ENCODE data around the gene TNFAIP8L1.

TNFAIP8L1 gene

DNA sequence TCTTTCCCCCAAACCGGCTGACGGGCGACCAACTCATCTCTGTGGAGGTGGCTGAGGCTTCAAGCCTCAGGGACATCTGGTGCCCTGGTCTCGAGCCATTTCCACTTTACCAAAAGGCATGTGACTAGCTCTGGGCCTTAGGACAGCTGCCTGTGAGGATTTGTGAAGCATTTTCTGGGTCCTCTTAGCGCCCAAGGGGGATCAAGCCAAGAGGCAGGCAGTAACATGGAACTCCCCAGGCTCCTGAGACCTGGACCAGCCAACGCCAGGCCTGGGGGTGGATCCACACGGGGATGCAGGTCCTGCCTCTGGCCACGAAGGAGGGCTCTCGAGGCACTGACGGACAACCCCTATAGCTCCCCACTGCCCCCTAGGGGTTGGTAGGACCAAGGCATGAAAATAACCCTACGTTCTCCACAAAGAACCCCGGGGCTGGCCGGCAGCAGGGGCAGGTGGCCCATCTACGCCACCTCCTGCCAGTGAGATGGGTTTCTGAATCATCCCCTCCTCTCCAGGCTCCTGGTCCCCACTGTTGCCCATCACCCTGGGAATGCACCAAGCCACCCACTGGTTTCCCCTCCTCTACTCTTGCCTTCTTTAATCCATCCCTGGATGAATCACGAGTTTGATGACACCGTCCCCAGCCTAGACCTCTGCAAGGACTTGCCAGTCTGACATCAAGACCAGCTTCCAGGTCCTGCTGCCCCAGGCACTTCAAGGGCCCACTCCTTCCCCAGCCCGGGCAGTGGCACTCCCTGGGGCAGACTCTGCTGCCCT, 37.8 kb downstream of the TNFAIP8L1 start:
- no peak for TF ChIP-seq EGR1 (IDR thresholded peaks at IDR 0.05)
- TF ChIP-seq USF1 (IDR thresholded peaks at IDR 0.05) = no peak
- TF ChIP-seq EP300 (IDR thresholded peaks at IDR 0.05; ENCODE audit: borderline replicate concordance) = no peak
- peak; percentile 17; the same call in 1 of the 2 replicates for TF ChIP-seq RAD21 (IDR thresholded peaks at IDR 0.05; ENCODE audit: low read depth)

- TF ChIP-seq TCF12 (IDR thresholded peaks at IDR 0.05; ENCODE audit: low read depth) = no peak
- TF ChIP-seq ZBTB7A (IDR thresholded peaks at IDR 0.05; ENCODE audit: low read depth) = no peak
- TF ChIP-seq TEAD4 (IDR thresholded peaks at IDR 0.05) = no peak
- TF ChIP-seq FOXM1 (IDR thresholded peaks at IDR 0.05; ENCODE audit: borderline replicate concordance, low read depth) = no peak
- TF ChIP-seq USF1 (IDR thresholded peaks at IDR 0.05) = no peak
- TF ChIP-seq EGR1 (IDR thresholded peaks at IDR 0.05) = no peak
- TF ChIP-seq CREB1 (IDR thresholded peaks at IDR 0.05; ENCODE audit: low read depth) = no peak
- no peak for TF ChIP-seq NFIC (IDR thresholded peaks at IDR 0.05)
- TF ChIP-seq, protein P1, sequence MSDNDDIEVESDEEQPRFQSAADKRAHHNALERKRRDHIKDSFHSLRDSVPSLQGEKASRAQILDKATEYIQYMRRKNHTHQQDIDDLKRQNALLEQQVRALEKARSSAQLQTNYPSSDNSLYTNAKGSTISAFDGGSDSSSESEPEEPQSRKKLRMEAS (IDR thresholded peaks at IDR 0.05) = no peak
These were observed 39.8 kb downstream of the TNFAIP8L1 start for GRCh38 chr19:4678881-4679790.

- no peak for TF ChIP-seq EP300 (IDR thresholded peaks at IDR 0.05; ENCODE audit: borderline replicate concordance)
These were observed 43.3 kb downstream of the TNFAIP8L1 start for GRCh38 chr19:4682417-4683200.

GRCh38 chr19:4684312-4685095, 45.2 kb downstream of the TNFAIP8L1 start:
- no peak for TF ChIP-seq TAF1 (IDR thresholded peaks at IDR 0.05; ENCODE audit: low read depth)
- TF ChIP-seq TCF12 (IDR thresholded peaks at IDR 0.05; ENCODE audit: low read depth) = no peak
- TF ChIP-seq YY1 (IDR thresholded peaks at IDR 0.05; ENCODE audit: low read depth) = no peak
- no peak for TF ChIP-seq RAD21 (IDR thresholded peaks at IDR 0.05; ENCODE audit: low read depth)
- no peak for TF ChIP-seq EP300 (IDR thresholded peaks at IDR 0.05; ENCODE audit: borderline replicate concordance)
- no peak for TF ChIP-seq USF1 (IDR thresholded peaks at IDR 0.05)

GRCh38 chr19:4686700-4687099, 47.4 kb downstream of the TNFAIP8L1 start:
- no peak for TF ChIP-seq USF1 (IDR thresholded peaks at IDR 0.05)
- no peak for TF ChIP-seq TAF1 (IDR thresholded peaks at IDR 0.05; ENCODE audit: low read depth)

DNA sequence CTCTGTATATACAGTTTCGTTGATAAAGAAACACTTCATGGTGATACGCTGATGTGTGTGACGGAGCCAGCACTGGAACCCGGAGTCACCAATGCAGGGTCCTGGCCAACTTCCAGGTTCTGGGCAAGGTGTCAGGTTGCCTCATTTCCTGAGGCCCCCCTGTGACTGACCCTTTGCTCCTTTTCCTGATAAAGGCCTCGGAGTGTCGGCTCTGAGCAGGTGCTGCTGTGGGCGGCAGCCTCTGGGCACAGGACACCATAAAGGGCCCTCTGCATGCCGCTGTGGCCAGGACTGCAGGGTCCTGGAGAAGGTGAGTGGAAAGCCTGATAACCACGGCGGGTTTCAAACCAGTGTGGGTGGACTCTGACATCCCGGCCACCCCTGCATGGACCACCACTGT, 48.1 kb downstream of the TNFAIP8L1 start:
- TF ChIP-seq, protein P1 (IDR thresholded peaks at IDR 0.05) = no peak
- TF ChIP-seq TCF12 (IDR thresholded peaks at IDR 0.05; ENCODE audit: low read depth) (no peak), NFIC (IDR thresholded peaks at IDR 0.05) (no peak), RAD21 (IDR thresholded peaks at IDR 0.05; ENCODE audit: low read depth) (no peak), USF1 (IDR thresholded peaks at IDR 0.05) (no peak), ZBTB7A (IDR thresholded peaks at IDR 0.05; ENCODE audit: low read depth) (no peak), EGR1 (IDR thresholded peaks at IDR 0.05) (no peak), YY1 (IDR thresholded peaks at IDR 0.05; ENCODE audit: low read depth) (no peak), CREB1 (IDR thresholded peaks at IDR 0.05; ENCODE audit: low read depth) (no peak), EP300 (IDR thresholded peaks at IDR 0.05; ENCODE audit: borderline replicate concordance) (no peak), CEBPB (IDR thresholded peaks at IDR 0.05) (no peak), TEAD4 (IDR thresholded peaks at IDR 0.05) (no peak), TAF1 (IDR thresholded peaks at IDR 0.05; ENCODE audit: low read depth) (no peak), REST (IDR thresholded peaks at IDR 0.05; ENCODE audit: low read depth) (no peak), FOXM1 (IDR thresholded peaks at IDR 0.05; ENCODE audit: borderline replicate concordance, low read depth) (no peak)

Measured in Ishikawa (cell line).